DMS 273 (cell line): ENCODE measurements around the gene CDH1.

Experiments
- DNase-seq: peaks from one replicate; lab custom pipeline; 2025; ENCODE audit not compliant: unreplicated experiment; lab: John Stamatoyannopoulos, UW

The CDH1 gene

GRCh38 chr16:68731637-68732036 is 5.5 kb upstream of the CDH1 start:
- DNase-seq = no peak

DNA sequence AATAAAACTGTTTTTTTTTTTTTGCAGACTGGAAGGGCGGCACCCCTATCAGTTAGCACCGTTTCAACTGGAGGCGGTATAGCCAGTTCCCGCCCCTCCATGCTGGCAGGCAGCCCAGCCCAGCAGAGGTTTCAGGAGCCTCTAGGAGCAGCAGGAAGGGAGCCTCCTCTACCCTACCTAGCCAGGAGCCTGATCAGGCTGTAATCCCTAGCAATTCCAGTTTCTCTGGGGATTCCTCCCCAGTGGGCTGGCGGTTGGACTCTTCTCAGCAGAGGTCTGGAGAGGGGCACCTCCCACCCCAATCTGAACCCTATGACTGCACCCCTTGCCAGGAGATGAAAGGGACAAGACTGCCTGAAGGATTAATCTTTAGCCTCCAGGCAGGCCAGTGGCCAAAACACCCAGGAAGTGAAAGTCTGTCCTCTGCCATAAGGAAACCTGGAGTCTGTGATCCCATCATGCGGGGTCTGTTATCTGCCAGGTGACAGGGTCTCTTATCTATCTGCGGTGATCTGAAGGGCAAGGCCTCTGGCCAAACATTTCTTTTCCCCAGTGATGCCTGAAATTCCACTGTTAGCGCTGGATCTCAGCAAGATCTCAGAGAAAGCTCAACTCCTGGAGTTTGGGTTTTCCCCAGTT is 4.9 kb upstream of the CDH1 start:
- DNase-seq = peak; percentile 89

DNA sequence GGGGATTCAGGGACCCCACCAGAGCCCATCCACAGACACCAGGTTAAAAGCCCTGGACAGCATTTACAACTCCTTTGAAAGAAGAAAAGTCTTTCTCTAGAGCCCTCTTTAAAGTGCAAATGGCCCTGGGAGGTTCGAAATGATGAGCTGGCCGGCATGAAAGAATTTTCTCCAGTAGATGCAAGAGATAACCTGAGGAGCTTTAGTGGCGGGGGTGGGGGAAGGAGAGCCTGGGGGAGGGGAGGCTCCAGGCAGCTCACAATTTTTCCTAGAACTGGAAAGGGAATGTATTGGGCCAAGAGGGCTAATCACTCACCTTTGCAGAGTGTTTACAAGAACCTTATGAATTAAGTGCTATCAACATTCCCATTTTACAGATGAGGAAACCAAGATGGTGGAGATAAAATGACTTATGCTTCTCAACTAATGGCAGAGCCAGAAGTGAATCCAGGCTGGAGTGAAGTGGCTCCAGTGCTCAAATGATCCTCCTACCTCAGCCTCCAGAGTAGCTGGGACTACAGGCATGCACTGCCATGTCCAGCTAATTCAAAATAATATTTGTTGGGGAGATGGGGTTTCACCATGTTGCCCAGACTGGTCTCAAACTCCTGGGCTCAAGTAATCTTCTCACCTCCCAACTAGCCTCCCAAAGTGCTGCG is 4.2 kb upstream of the CDH1 start:
- no peak for DNase-seq

GRCh38 chr16:68733570-68733969 is 3.5 kb upstream of the CDH1 start:
- DNase-seq = no peak

GRCh38 chr16:68734782-68735181 is 2.3 kb upstream of the CDH1 start:
- no peak for DNase-seq

GRCh38 chr16:68736561-68736960 is 531 bp upstream of the CDH1 start:
- DNase-seq = no peak

DNA sequence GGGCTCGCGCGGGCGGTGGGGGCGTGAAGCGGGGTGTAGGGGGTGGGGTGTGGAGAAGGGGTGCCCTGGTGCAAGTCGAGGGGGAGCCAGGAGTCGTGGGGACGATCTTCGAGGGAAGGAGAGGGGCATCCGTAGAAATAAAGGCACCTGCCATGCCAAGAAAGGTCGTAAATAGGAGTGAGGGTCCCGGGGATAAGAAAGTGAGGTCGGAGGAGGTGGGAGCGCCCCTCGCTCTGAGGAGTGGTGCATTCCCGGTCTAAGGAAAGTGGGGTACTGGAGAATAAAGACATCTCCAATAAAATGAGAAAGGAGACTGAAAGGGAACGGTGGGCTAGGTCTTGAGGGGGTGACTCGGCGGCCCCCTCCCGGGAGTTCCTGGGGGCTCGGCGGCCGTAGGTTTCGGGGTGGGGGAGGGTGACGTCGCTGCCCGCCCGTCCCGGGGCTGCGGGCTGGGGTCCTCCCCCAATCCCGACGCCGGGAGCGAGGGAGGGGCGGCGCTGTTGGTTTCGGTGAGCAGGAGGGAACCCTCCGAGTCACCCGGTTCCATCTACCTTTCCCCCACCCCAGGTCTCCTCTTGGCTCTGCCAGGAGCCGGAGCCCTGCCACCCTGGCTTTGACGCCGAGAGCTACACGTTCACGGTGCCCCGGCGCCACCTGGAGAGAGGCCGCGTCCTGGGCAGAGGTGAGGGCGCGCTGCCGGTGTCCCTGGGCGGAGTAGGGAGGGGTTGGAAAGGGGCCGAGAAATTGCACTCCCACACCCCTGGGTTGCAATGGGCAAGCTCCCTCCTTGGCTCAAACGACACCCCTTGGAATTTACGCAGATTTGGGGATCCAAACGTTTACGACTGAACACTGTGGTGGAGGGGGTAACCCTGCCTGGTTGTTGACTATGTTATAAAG is 888 bp downstream of the CDH1 start:
- DNase-seq = peak; percentile 34

- no peak for DNase-seq
These were observed 3.0 kb downstream of the CDH1 start for GRCh38 chr16:68739964-68740627.

GRCh38 chr16:68740628-68741346 is 3.7 kb downstream of the CDH1 start:
- DNase-seq = no peak

DNA sequence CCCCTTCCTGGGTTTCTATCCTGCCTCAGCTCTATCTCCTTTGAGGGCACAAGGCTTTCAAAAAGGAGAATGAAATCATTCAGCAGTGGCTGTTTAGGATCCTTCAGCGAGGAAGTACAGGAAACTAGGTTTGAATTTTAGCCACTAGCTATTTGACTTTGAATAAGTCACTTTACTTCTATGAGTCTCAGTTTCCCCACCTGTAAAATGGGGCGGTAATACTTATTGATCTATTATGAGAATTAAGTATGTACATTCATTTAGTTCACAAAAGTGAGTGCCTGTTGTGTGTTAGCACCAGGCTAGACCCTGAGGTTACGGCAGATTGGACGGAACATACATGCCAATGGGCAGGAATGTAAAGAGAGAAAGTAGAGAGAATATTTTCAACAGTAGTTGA is 6.6 kb downstream of the CDH1 start:
- no peak for DNase-seq

DNA sequence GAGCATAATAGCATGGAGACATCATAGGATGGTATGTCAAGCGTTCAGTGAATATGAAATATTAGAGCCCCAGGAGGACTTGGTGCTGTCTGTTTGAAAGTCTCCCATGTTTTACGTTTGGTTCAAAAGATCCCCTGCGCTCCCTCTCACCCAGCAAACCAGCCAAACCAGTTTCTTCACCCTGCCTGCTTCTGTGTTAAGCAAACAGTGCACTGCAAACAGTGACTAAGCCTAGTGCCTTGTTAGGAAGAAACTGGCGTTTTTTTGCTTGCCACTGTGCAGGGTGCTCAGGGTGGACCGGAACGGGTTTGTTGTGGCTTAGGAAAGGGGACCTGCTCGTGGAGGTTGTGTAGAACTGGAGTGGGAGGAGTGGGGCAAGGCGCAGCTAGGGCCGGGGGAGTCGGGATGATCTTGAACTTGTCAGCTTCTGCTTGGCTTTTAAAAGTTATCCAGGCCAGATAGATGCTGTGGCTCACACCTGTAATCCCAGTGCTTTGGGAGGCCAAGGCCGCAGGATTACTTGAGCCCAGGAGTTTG is 7.7 kb downstream of the CDH1 start:
- no peak for DNase-seq

GRCh38 chr16:68746951-68747350 is 9.9 kb downstream of the CDH1 start:
- DNase-seq = no peak

GRCh38 chr16:68749432-68749831 is 12.3 kb downstream of the CDH1 start:
- DNase-seq = peak; percentile 16

- DNase-seq = no peak
These were observed 13.2 kb downstream of the CDH1 start for GRCh38 chr16:68750193-68750695.

GRCh38 chr16:68751160-68751559 is 14.1 kb downstream of the CDH1 start:
- no peak for DNase-seq

DNA sequence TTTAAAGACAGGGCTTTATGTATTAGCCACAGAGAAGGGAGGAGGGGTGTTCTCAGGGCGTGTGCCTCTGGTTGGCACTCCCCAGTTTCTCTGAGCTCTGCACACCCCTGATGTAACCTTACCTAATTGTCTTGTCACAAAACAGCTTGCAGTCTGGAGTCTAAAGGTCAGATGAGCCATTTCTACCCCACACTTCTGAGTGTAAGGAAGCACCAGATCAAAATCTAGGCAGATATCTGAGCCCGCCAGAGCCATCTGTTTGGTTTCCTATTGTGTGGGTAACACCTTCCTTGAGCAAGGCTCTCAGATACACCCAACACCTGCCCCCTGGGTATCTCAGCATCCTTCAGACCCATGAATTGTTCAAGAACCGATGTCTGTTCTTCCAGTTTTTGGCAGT is 15.5 kb downstream of the CDH1 start:
- DNase-seq = peak; percentile 38

DNA sequence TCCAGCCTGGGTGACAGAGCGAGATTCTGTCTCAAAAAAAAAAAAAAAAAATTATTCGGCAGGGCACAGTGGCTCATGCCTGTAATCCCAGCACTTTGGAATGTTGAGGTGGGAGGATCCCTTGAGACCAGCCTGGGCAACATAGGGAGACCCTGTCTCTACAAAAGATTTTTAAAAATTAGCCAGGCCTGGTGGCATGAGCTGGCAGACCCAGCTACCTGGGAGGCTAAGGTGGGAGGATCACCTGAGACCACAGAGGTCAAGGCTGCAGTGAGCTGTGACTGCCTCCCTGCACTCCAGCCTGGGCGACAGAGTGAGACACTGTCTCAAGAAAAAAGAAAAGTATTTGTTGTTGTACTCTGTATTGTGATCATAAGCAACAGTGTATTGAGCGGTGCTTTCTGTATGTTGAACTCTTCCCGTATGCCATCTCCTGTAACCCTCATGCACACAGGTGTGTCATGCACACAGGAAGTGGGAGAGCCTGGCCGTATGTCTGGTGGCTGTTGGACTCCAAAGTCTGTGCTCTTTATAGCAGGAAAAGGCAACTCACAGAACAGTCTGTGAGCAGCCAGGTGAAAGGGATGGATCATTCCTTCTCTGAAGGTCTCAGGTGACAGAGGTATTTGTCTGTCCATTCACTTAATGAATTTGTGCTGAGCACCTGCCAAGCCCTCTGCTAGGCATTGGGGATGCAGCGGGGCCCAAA is 17.1 kb downstream of the CDH1 start:
- no peak for DNase-seq

- DNase-seq = no peak
These were observed 19.3 kb downstream of the CDH1 start for GRCh38 chr16:68756239-68756915.

GRCh38 chr16:68757625-68757935 is 20.5 kb downstream of the CDH1 start:
- DNase-seq = no peak
